Measurements from ENCODE around the gene LITAF.
"Not testable (repeated sequence)": the region's sequence is repeated elsewhere in the genome, so short reads cannot be mapped to it uniquely, and the experiment has no call there.

Gene LITAF

GRCh38 chr16:11620243-11621003 is 33.7 kb upstream of the LITAF start:
- DNase-seq (ENCODE audit: low spot score): no peak

- no peak for DNase-seq (ENCODE audit: low spot score)
Observed at GRCh38 chr16:11619327-11619851, 32.7 kb upstream of the LITAF start.

- DNase-seq (ENCODE audit: low spot score): no peak
Observed at GRCh38 chr16:11618107-11618717, 31.5 kb upstream of the LITAF start.

- DNase-seq (ENCODE audit: low spot score): no peak
Observed at GRCh38 chr16:11615748-11616447, 29.2 kb upstream of the LITAF start.

- DNase-seq (ENCODE audit: low spot score): no peak
Observed at GRCh38 chr16:11614587-11615175, 28.0 kb upstream of the LITAF start.

GRCh38 chr16:11613381-11614303 is 26.9 kb upstream of the LITAF start:
- peak; percentile 41 for DNase-seq (ENCODE audit: low spot score)

GRCh38 chr16:11612665-11613025 is 25.9 kb upstream of the LITAF start:
- DNase-seq (ENCODE audit: low spot score): no peak

- DNase-seq (ENCODE audit: low spot score): no peak
Observed at GRCh38 chr16:11611871-11612664, 25.3 kb upstream of the LITAF start.

- DNase-seq (ENCODE audit: low spot score): no peak
Observed at GRCh38 chr16:11610580-11610979, 23.9 kb upstream of the LITAF start.

- DNase-seq (ENCODE audit: low spot score): no peak
Observed at GRCh38 chr16:11610121-11610505, 23.4 kb upstream of the LITAF start.

- DNase-seq (ENCODE audit: low spot score): no peak
Observed at GRCh38 chr16:11609474-11610120, 22.9 kb upstream of the LITAF start.

GRCh38 chr16:11605891-11606290 is 19.2 kb upstream of the LITAF start:
- no peak for DNase-seq (ENCODE audit: low spot score)

- DNase-seq (ENCODE audit: low spot score): no peak
Observed at GRCh38 chr16:11605564-11605886, 18.8 kb upstream of the LITAF start.

GRCh38 chr16:11604783-11605563 is 18.3 kb upstream of the LITAF start:
- DNase-seq (ENCODE audit: low spot score): no peak

GRCh38 chr16:11604296-11604695 is 17.6 kb upstream of the LITAF start:
- not testable (repeated sequence) for DNase-seq (ENCODE audit: low spot score)

GRCh38 chr16:11603331-11603750 is 16.6 kb upstream of the LITAF start:
- no peak for DNase-seq (ENCODE audit: low spot score)

- DNase-seq (ENCODE audit: low spot score): no peak
Observed at GRCh38 chr16:11602321-11602720, 15.6 kb upstream of the LITAF start.

- DNase-seq (ENCODE audit: low spot score): no peak
Observed at GRCh38 chr16:11601911-11602310, 15.2 kb upstream of the LITAF start.

- no peak for DNase-seq (ENCODE audit: low spot score)
Observed at GRCh38 chr16:11601425-11601824, 14.7 kb upstream of the LITAF start.
